CD4-positive, alpha-beta T cell treated with Interleukin-6 for 4 hours (primary cell): ENCODE results near the gene SSX2IP.
"Not testable (repeated sequence)": the region's sequence is repeated elsewhere in the genome, so short reads cannot be mapped to it uniquely, and the experiment has no call there.

Source experiments
- DNase-seq: peaks from one replicate; pipeline ENCODE4 v3.0.0-alpha.2; 2020; ENCODE audit warnings: mixed read lengths

SSX2IP gene

GRCh38 chr1:84613887-84614286, 76.4 kb downstream of the SSX2IP start:
- DNase-seq = no peak

GRCh38 chr1:84613026-84613425, 77.2 kb downstream of the SSX2IP start:
- DNase-seq = no peak

- DNase-seq = no peak
Measured at GRCh38 chr1:84611796-84612195, 78.5 kb downstream of the SSX2IP start.

GRCh38 chr1:84611091-84611490, 79.2 kb downstream of the SSX2IP start:
- DNase-seq = no peak

GRCh38 chr1:84606977-84607376, 83.3 kb downstream of the SSX2IP start:
- no peak for DNase-seq

- DNase-seq = no peak
Measured at GRCh38 chr1:84605157-84605556, 85.1 kb downstream of the SSX2IP start.

- no peak for DNase-seq
Measured at GRCh38 chr1:84603941-84604830, 86.1 kb downstream of the SSX2IP start.

- no peak for DNase-seq
Measured at GRCh38 chr1:84603223-84603622, 87.0 kb downstream of the SSX2IP start.

- DNase-seq = no peak
Measured at GRCh38 chr1:84600796-84601195, 89.5 kb downstream of the SSX2IP start.

- no peak for DNase-seq
Measured at GRCh38 chr1:84598846-84599741, 91.2 kb downstream of the SSX2IP start.

- DNase-seq = no peak
Measured at GRCh38 chr1:84598418-84598817, 91.8 kb downstream of the SSX2IP start.

GRCh38 chr1:84597011-84597410, 93.2 kb downstream of the SSX2IP start:
- DNase-seq = no peak

GRCh38 chr1:84594959-84595358, 95.3 kb downstream of the SSX2IP start:
- DNase-seq = not testable (repeated sequence)
